Activated naive CD4-positive, alpha-beta T cell treated with anti-CD3 and anti-CD28 coated beads for 36 hours (primary cell): ENCODE results near the gene NELL2. TPM values are rescaled to one million over a fixed set of nuclear protein-coding genes. Genes with fewer than 3 reads are reported as not detected.
A peak's percentile ranks its signal among the peaks of the same experiment; 100 is the strongest.
"Not testable (repeated sequence)": the region's sequence is repeated elsewhere in the genome, so short reads cannot be mapped to it uniquely, and the experiment has no call there.

Source experiments
- CTCF ChIA-PET: fragments of 350-600 bp; sonication (Branson Sonifier 250); formaldehyde crosslinking; loops from one replicate; lab custom pipeline; 2021; ENCODE audit warnings: antibody characterized with exemption; lab: Charles Lee
- DNase-seq: peaks from one replicate; pipeline ENCODE4 v3.0.0-alpha.2; 2020
- H3K27ac Mint-ChIP-seq: one replicate; pipeline ENCODE4 v1.8.0; 2021; ENCODE audit warnings: mild to moderate bottlenecking, mixed read lengths
- H3K27me3 Mint-ChIP-seq: one replicate; pipeline ENCODE4 v1.8.0; 2021; ENCODE audit warnings: low read depth, mixed read lengths
- H3K36me3 Mint-ChIP-seq: one replicate; pipeline ENCODE4 v1.8.0; 2021; ENCODE audit warnings: low read depth, mixed read lengths
- H3K4me1 Mint-ChIP-seq: one replicate; pipeline ENCODE4 v1.8.0; 2021; ENCODE audit warnings: low read depth, mixed read lengths
- H3K4me3 Mint-ChIP-seq: one replicate; pipeline ENCODE4 v1.8.0; 2021; ENCODE audit warnings: mild to moderate bottlenecking, moderate library complexity, mixed read lengths
- H3K9me3 Mint-ChIP-seq: one replicate; pipeline ENCODE4 v1.8.0; 2021; ENCODE audit warnings: mixed read lengths
- intact Hi-C: fragments of 100-400 bp; cut with micrococcal nuclease; formaldehyde crosslinking; loops from one replicate; pipeline ENCODE4 v1.15.1; 2023
- total RNA-seq, 2 experiments: library from RNA; stranded (reverse); gene quantifications; one replicate each; pipeline ENCODE4 v1.2.3, GENCODE V29; 2021

NELL2 gene
- total RNA-seq, 2 experiments from 2014 or later, result 61.9 to 72.2 TPM

- Mint-ChIP-seq H3K27ac (peak overlapping the region; percentile 94), H3K4me3 (peak overlapping the region; percentile 55), H3K36me3 (peaks cover 3% of the 10 kb centered on the region), H3K4me1 (peaks cover 71% of the 10 kb centered on the region), H3K27me3 (no peaks in the 10 kb centered on the region), H3K9me3 (no peaks in the 10 kb centered on the region)
- CTCF ChIA-PET, result interaction anchor here (0.7 to 2.3 kb wide), 6 partner anchors 10 to 29 kb away, joined by 3 to 6 read pairs (median 4); partner anchors contain the start of gene NELL2
- DNase-seq, result no peak
- intact Hi-C loops, result loop anchor here (1.0 to 10.0 kb wide), 4 partner anchors 22 to 1147 kb away; partner anchors contain the start of genes SCAF11, TMEM117 and TWF1
These were observed 28.7 kb downstream of the NELL2 start for GRCh38 chr12:44847403-44847802.

GRCh38 chr12:44846826-44847225 is 29.3 kb downstream of the NELL2 start:
- intact Hi-C loops, result loop anchor here (1.0 to 10.0 kb wide), 4 partner anchors 22 to 1148 kb away; partner anchors contain the start of genes SCAF11, TMEM117 and TWF1
- DNase-seq, result no peak
- Mint-ChIP-seq H3K36me3 (peaks cover 3% of the 10 kb centered on the region), H3K9me3 (no peaks in the 10 kb centered on the region), H3K4me1 (peaks cover 68% of the 10 kb centered on the region), H3K27ac (peak overlapping the region; percentile 94), H3K4me3 (peak overlapping the region; percentile 54), H3K27me3 (no peaks in the 10 kb centered on the region)
- CTCF ChIA-PET, result interaction anchor here (0.7 to 2.3 kb wide), 4 partner anchors 10 to 29 kb away, joined by 3 to 6 read pairs (median 4); partner anchors contain the start of gene NELL2

- peak overlapping the region; percentile 55 for H3K4me3 Mint-ChIP-seq
- CTCF ChIA-PET, result interaction anchor here (0.7 to 1.3 kb wide), 2 partner anchors 33 to 834 kb away, joined by 3 read pairs; no protein-coding TSS in a partner anchor
- H3K4me1 Mint-ChIP-seq, result peaks cover 70% of the 10 kb centered on the region
- H3K27me3 Mint-ChIP-seq, result no peaks in the 10 kb centered on the region
- no peak for DNase-seq
- H3K9me3 Mint-ChIP-seq, result no peaks in the 10 kb centered on the region
- peak overlapping the region; percentile 85 for H3K27ac Mint-ChIP-seq
- H3K36me3 Mint-ChIP-seq, result peaks cover 3% of the 10 kb centered on the region
- intact Hi-C loops, result loop anchor here (10.0 kb wide), 3 partner anchors 1008 to 1152 kb away; partner anchors contain the start of genes SCAF11, TMEM117 and TWF1
These were observed 33.4 kb downstream of the NELL2 start for GRCh38 chr12:44842669-44843068.

GRCh38 chr12:44839785-44840184 is 36.3 kb downstream of the NELL2 start:
- DNase-seq, result no peak
- H3K27me3 Mint-ChIP-seq, result no peaks in the 10 kb centered on the region
- intact Hi-C loops, result loop anchor here (10.0 kb wide), 3 partner anchors 1005 to 1155 kb away; partner anchors contain the start of genes SCAF11, TMEM117 and TWF1
- H3K4me1 Mint-ChIP-seq, result peaks cover 77% of the 10 kb centered on the region
- peak overlapping the region; percentile 20 for H3K4me3 Mint-ChIP-seq
- CTCF ChIA-PET, result no interaction called here
- H3K36me3 Mint-ChIP-seq, result peaks cover 2% of the 10 kb centered on the region
- H3K9me3 Mint-ChIP-seq, result no peaks in the 10 kb centered on the region
- peak overlapping the region; percentile 67 for H3K27ac Mint-ChIP-seq

GRCh38 chr12:44837114-44837755 is 38.9 kb downstream of the NELL2 start:
- intact Hi-C loops, result no loop called here
- CTCF ChIA-PET, result interaction anchor here (0.6 to 1.0 kb wide), 4 partner anchors 10 to 84 kb away, joined by 3 to 4 read pairs (median 3); no protein-coding TSS in a partner anchor
- peak overlapping the region; percentile 96 for H3K27ac Mint-ChIP-seq

GRCh38 chr12:44835641-44836379 is 40.3 kb downstream of the NELL2 start:
- peak; percentile 42 for DNase-seq
- Mint-ChIP-seq H3K4me3 (peak overlapping the region; percentile 45), H3K27ac (peak overlapping the region; percentile 96), H3K9me3 (no peaks in the 10 kb centered on the region), H3K4me1 (peaks cover 90% of the 10 kb centered on the region), H3K27me3 (no peaks in the 10 kb centered on the region), H3K36me3 (no peaks in the 10 kb centered on the region)
- intact Hi-C loops, result loop anchor here (1.0 kb wide), 3 partner anchors 8 to 22 kb away; no protein-coding TSS in a partner anchor
- CTCF ChIA-PET, result interaction anchor here (0.7 to 1.0 kb wide), 4 partner anchors 12 to 27 kb away, joined by 3 read pairs; no protein-coding TSS in a partner anchor

More at GRCh38 chr12:44837114-44837755, 38.9 kb downstream of the NELL2 start:
- Mint-ChIP-seq H3K36me3 (no peaks in the 10 kb centered on the region), H3K9me3 (no peaks in the 10 kb centered on the region), H3K27me3 (no peaks in the 10 kb centered on the region), H3K4me1 (peaks cover 87% of the 10 kb centered on the region), H3K4me3 (no peak overlapping the region)
- DNase-seq, result no peak

- Mint-ChIP-seq H3K4me1 (peaks cover 88% of the 10 kb centered on the region), H3K27ac (peak overlapping the region; percentile 96), H3K4me3 (peak overlapping the region; percentile 45)
- H3K36me3 Mint-ChIP-seq, DNase-seq, H3K9me3 Mint-ChIP-seq, intact Hi-C loops, H3K27me3 Mint-ChIP-seq: not testable (repeated sequence)
- CTCF ChIA-PET, result interaction anchor here (1.0 kb wide), 1 partner anchor 23 kb away, joined by 3 read pairs; no protein-coding TSS in a partner anchor
These were observed 41.1 kb downstream of the NELL2 start for GRCh38 chr12:44834996-44835395.

- no peaks in the 10 kb centered on the region for H3K36me3 Mint-ChIP-seq
- CTCF ChIA-PET, result no interaction called here
- no peak overlapping the region for H3K4me3 Mint-ChIP-seq
- H3K27me3 Mint-ChIP-seq, result no peaks in the 10 kb centered on the region
- no peaks in the 10 kb centered on the region for H3K9me3 Mint-ChIP-seq
- DNase-seq, result no peak
- peak overlapping the region; percentile 42 for H3K27ac Mint-ChIP-seq
- peaks cover 85% of the 10 kb centered on the region for H3K4me1 Mint-ChIP-seq
- intact Hi-C loops, result no loop called here
These were observed 42.6 kb downstream of the NELL2 start for GRCh38 chr12:44833561-44833960.

- intact Hi-C loops, result no loop called here
- no peak for DNase-seq
- H3K27ac Mint-ChIP-seq, result peak overlapping the region; percentile 72
- peaks cover 75% of the 10 kb centered on the region for H3K4me1 Mint-ChIP-seq
- H3K9me3 Mint-ChIP-seq, result no peaks in the 10 kb centered on the region
- H3K27me3 Mint-ChIP-seq, result no peaks in the 10 kb centered on the region
- CTCF ChIA-PET, result interaction anchor here (0.7 to 1.0 kb wide), 2 partner anchors 21 to 905 kb away, joined by 3 read pairs; no protein-coding TSS in a partner anchor
- no peak overlapping the region for H3K4me3 Mint-ChIP-seq
- no peaks in the 10 kb centered on the region for H3K36me3 Mint-ChIP-seq
These were observed 45.5 kb downstream of the NELL2 start for GRCh38 chr12:44830566-44831055.

GRCh38 chr12:44829045-44829444 is 47.1 kb downstream of the NELL2 start:
- Mint-ChIP-seq H3K27ac (peak overlapping the region; percentile 92), H3K36me3 (peaks cover 4% of the 10 kb centered on the region), H3K4me1 (peaks cover 66% of the 10 kb centered on the region), H3K4me3 (no peak overlapping the region), H3K9me3 (no peaks in the 10 kb centered on the region), H3K27me3 (no peaks in the 10 kb centered on the region)
- no peak for DNase-seq
- intact Hi-C loops, result loop anchor here (2.0 to 5.0 kb wide), 2 partner anchors 14 to 388 kb away; partner anchors contain the start of gene ANO6
- CTCF ChIA-PET, result interaction anchor here (2.1 to 2.3 kb wide), 2 partner anchors 18 to 47 kb away, joined by 6 read pairs; partner anchors contain the start of gene NELL2

GRCh38 chr12:44827832-44828438 is 48.2 kb downstream of the NELL2 start:
- Mint-ChIP-seq H3K4me3 (peak overlapping the region; percentile 58), H3K27me3 (no peaks in the 10 kb centered on the region), H3K9me3 (no peaks in the 10 kb centered on the region), H3K4me1 (peaks cover 64% of the 10 kb centered on the region), H3K36me3 (peaks cover 4% of the 10 kb centered on the region), H3K27ac (peak overlapping the region; percentile 89)
- no peak for DNase-seq
- CTCF ChIA-PET, result interaction anchor here (0.5 to 3.0 kb wide), 10 partner anchors 9 to 48 kb away, joined by 3 to 13 read pairs (median 4); partner anchors contain the start of gene NELL2
- intact Hi-C loops, result loop anchor here (1.0 to 5.0 kb wide), 6 partner anchors 8 to 389 kb away; partner anchors contain the start of gene ANO6
